ENCODE data around the gene SSR1. TPM values are rescaled to one million over a fixed set of nuclear protein-coding genes. Genes with fewer than 3 reads are reported as not detected.
"Not testable (repeated sequence)": the region's sequence is repeated elsewhere in the genome, so short reads cannot be mapped to it uniquely, and the experiment has no call there.

Gene SSR1
- total RNA-seq, 4 donors from 2014 or later: 39.5 to 122 (median 80.8) TPM

DNA sequence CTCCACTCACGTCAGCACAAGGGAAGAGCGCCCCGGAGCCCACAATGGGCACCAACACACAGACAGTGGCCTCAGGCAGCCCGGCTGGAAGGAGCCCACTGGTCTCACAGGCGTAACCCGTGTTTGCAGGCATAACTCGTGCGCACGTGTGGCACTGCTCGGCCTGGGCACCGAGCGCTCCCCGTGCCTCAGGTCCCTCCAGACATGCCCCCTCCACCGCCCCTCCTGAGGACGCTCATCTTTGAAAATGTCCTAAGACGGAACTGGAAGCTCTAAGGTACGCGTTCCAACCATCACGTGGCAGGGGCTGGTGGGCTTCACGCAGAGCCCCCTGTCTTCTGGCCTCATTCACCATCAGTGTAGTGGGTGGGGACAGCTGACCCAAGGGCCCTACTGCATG, 44.6 kb downstream of the SSR1 start:
- H3K4me1 ChIP-seq: peaks cover 0 to 34% (median 7%) of the 10 kb centered on the region in 3 donors

DNA sequence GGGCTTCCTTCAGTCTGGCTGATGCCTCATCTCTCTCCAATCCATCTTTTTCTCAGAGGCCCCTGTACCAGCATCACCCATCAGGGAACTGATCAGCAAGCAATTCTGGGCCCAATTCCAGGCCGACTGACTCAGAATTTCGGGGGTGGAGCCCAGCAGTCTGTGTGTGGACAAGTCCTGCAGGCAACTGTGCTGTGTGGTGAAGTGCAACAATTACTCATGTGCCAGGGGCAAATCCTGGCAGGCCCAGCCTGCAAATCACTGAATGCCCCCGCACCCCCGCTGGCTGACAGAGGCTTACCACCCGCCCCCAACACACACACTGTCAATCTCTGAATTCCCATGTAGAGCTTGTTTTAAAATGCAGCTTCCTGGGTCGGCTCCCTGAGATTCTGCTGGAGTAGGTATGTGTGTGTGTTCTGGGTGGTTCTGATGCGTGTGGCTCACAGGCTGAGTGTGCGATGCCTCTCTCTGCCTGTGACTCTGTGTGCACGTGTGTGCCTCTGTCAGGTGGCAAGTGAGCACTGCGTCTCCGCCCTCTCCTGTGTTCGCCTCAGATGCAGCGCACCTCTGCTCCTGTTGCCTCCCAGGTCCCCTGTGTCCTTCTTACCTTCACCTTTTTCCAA, 45.4 kb downstream of the SSR1 start:
- H3K27ac ChIP-seq: peak overlapping the region; percentile 65 to 83 (median 68)
- intact Hi-C loops (cut with DNase I): no loop called here
- H3K4me3 ChIP-seq: peak overlapping the region in 1 of 4 donors; percentile 30
- H3K36me3 ChIP-seq: no peaks in the 10 kb centered on the region
- TF ChIP-seq POLR2A (IDR thresholded peaks at IDR 0.05) (peak in 1 of 4 donors; percentile 17), CTCF (IDR thresholded peaks at IDR 0.05) (no peak)
- no peaks in the 10 kb centered on the region for H3K9me3 ChIP-seq
- no peak for DNase-seq
- peaks cover 0 to 34% (median 7%) of the 10 kb centered on the region in 3 donors for H3K4me1 ChIP-seq
- 33 to 47% methylated on average over 7 to 9 of the region's 13 CpGs for WGBS, 2 donors
- no peaks in the 10 kb centered on the region for H3K27me3 ChIP-seq

More for the DNA sequence above, 44.6 kb downstream of the SSR1 start:
- TF ChIP-seq POLR2A (IDR thresholded peaks at IDR 0.05) (no peak), CTCF (IDR thresholded peaks at IDR 0.05) (no peak)
- Histone ChIP-seq H3K27me3 (no peaks in the 10 kb centered on the region), H3K27ac (peak overlapping the region; percentile 65 to 83 (median 68)), H3K4me3 (no peak overlapping the region), H3K36me3 (no peaks in the 10 kb centered on the region), H3K9me3 (no peaks in the 10 kb centered on the region)
- 72 to 94% methylated on average over 15 to 16 of the region's 20 CpGs for WGBS, 2 donors
- DNase-seq: no peak
- intact Hi-C loops (cut with DNase I): no loop called here

DNA sequence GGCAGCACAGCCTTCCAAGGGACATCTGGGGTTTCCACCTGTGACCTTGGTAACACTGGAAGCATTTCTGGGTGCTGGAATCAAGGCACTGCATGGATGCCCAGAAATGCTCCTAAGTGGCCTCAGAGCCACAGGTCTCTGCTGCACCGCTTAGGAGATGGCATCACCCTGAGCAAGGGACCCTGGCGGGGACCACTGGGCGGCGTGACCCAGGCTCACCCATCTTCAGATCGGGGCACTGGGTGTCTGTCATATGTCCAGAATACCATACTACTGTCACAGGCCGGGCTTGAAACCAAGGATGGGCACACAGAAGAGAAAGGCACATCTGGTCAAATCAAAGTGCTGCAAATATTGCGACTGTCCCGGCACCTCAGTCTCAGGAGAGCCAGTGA, 45.9 kb downstream of the SSR1 start:
- Histone ChIP-seq H3K4me3 (no peak overlapping the region), H3K36me3 (no peaks in the 10 kb centered on the region), H3K9me3 (no peaks in the 10 kb centered on the region), H3K27me3 (no peaks in the 10 kb centered on the region), H3K27ac (peak overlapping the region in 1 of 4 donors; percentile 83), H3K4me1 (peaks cover 2 to 38% (median 7%) of the 10 kb centered on the region in 3 donors)
- 29% methylated on average over 2 of the region's 8 CpGs; no CpG with 5 or more reads in 1 of the 2 donors for WGBS, 2 donors
- DNase-seq: no peak
- intact Hi-C loops (cut with DNase I): no loop called here
- TF ChIP-seq POLR2A (IDR thresholded peaks at IDR 0.05) (no peak), CTCF (IDR thresholded peaks at IDR 0.05) (no peak)

DNA sequence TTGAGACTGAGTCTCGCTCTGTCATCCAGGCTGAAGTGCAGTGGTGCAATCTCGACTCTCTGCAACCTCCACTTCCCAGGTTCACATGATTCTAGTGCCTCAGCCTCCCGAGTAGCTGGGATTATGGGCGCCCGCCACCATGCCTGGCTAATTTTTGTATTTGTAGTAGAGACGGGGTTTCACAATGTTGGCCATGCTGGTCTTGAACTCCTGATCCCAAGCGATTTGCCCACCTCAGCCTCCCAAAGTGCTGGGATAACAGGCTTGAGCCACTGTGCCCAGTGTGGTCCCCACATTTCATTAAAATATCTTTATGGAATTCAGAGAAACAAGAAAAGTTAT, 47.6 kb downstream of the SSR1 start:
- H3K4me1 ChIP-seq: peaks cover 13 to 48% (median 20%) of the 10 kb centered on the region in 3 donors
- H3K36me3 ChIP-seq; DNase-seq; H3K4me3 ChIP-seq; H3K27ac ChIP-seq; H3K27me3 ChIP-seq; H3K9me3 ChIP-seq; intact Hi-C loops (cut with DNase I): not testable (repeated sequence)
- WGBS, 2 donors: 88 to 92% methylated on average over 4 to 7 of the region's 7 CpGs

- no peaks in the 10 kb centered on the region for H3K27me3 ChIP-seq
- TF ChIP-seq POLR2A (IDR thresholded peaks at IDR 0.05): no peak
- no peak for TF ChIP-seq CTCF (IDR thresholded peaks at IDR 0.05)
- H3K9me3 ChIP-seq: no peaks in the 10 kb centered on the region
- peaks cover 13 to 51% (median 21%) of the 10 kb centered on the region in 3 donors for H3K4me1 ChIP-seq
- no peak overlapping the region for H3K4me3 ChIP-seq
- WGBS, 2 donors: 94% methylated on average over 11 to 14 of the region's 17 CpGs
- H3K36me3 ChIP-seq: no peaks in the 10 kb centered on the region
- no peak overlapping the region for H3K27ac ChIP-seq
- DNase-seq: no peak
- intact Hi-C loops (cut with DNase I): no loop called here
Observed at GRCh38 chr6:7264686-7265384, 48.2 kb downstream of the SSR1 start.

All from esophagus squamous epithelium (tissue), 5 donors.